ENCODE results near the gene FOLR3. TPM values are rescaled to one million over a fixed set of nuclear protein-coding genes. Genes with fewer than 3 reads are reported as not detected.
"Not testable (repeated sequence)": the region's sequence is repeated elsewhere in the genome, so short reads cannot be mapped to it uniquely, and the experiment has no call there.

The FOLR3 gene
- total and polyA plus RNA-seq, 5 donors: 0.49 to 1.2 (median 1.1) TPM; not detected in 2

DNA sequence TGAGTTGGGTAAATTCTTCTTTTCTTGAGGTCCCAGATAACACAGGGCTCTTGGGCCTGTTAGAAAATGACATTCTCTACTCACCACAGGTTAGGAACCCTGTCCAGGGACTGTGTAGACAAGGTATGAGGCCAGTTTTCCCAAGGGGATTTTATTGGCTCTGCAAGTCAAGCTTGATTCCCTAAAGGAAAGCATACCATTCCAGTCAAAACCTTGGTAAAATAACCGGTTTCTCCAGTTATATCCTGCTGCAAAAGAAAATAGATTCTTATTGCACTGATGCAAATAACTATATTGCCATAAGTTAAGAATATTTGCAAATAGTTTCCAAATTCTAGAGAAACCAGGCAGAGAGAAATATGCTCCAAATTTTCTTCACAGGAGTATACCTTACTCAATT is 9.6 kb upstream of the FOLR3 start:
- Histone ChIP-seq H3K9me3 (ENCODE audit: control insufficient read depth, low read length) (no peaks in the 10 kb centered on the region), H3K27me3 (ENCODE audit: control insufficient read depth, insufficient read depth) (no peaks in the 10 kb centered on the region), H3K4me3 (ENCODE audit: low read length) (no peak overlapping the region), H3K4me1 (ENCODE audit: control insufficient read depth, insufficient read depth, low read length) (no peaks in the 10 kb centered on the region), H3K27ac (ENCODE audit: low read length) (no peak overlapping the region)
- WGBS: 44% methylated on average over 1 of the region's 1 CpG
- intact Hi-C loops (cut with DNase I): no loop called here
- DNase-seq (no peak), ATAC-seq (no peak)

- Histone ChIP-seq H3K4me3 (ENCODE audit: low read length) (no peak overlapping the region), H3K27me3 (ENCODE audit: control insufficient read depth, insufficient read depth) (no peaks in the 10 kb centered on the region), H3K27ac (ENCODE audit: low read length) (no peak overlapping the region), H3K9me3 (ENCODE audit: control insufficient read depth, low read length) (no peaks in the 10 kb centered on the region), H3K4me1 (ENCODE audit: control insufficient read depth, insufficient read depth, low read length) (no peaks in the 10 kb centered on the region)
- no peak for ATAC-seq
- no peak for DNase-seq
- intact Hi-C loops (cut with DNase I): no loop called here
- 63% methylated on average over 2 of the region's 2 CpGs for WGBS
Observed at GRCh38 chr11:72127923-72128322, 7.6 kb upstream of the FOLR3 start.

- intact Hi-C loops (cut with DNase I): no loop called here
- Histone ChIP-seq H3K27me3 (ENCODE audit: control insufficient read depth, insufficient read depth) (no peaks in the 10 kb centered on the region), H3K27ac (ENCODE audit: low read length) (no peak overlapping the region), H3K4me1 (ENCODE audit: control insufficient read depth, insufficient read depth, low read length) (no peaks in the 10 kb centered on the region), H3K9me3 (ENCODE audit: control insufficient read depth, low read length) (no peaks in the 10 kb centered on the region), H3K4me3 (ENCODE audit: low read length) (no peak overlapping the region)
- no peak for DNase-seq
- 78% methylated on average over 3 of the region's 3 CpGs for WGBS
- no peak for ATAC-seq
Observed at GRCh38 chr11:72129381-72129780, 6.1 kb upstream of the FOLR3 start.

DNA sequence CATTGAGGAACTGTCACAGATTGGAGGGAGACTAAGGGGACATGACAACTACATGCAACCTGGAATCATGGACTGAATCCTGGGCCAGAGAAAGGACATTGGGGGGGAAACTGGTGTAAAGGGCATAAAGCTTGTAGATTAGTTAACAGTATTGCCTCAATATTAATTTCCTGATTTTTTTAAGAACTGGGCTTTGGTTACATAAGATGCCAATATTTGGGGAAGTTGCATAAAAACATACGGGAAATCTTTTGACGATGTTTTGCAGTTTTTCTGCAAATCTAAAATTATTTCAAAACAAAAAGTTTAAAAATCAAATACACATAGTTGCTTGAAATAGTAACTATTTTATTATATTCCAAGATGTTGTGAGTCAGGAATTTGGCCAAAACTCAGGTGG is 2.9 kb upstream of the FOLR3 start:
- H3K27ac ChIP-seq (ENCODE audit: low read length): no peak overlapping the region
- intact Hi-C loops (cut with DNase I): no loop called here
- no peaks in the 10 kb centered on the region for H3K27me3 ChIP-seq (ENCODE audit: control insufficient read depth, insufficient read depth)
- no peak overlapping the region for H3K4me3 ChIP-seq (ENCODE audit: low read length)
- no peaks in the 10 kb centered on the region for H3K9me3 ChIP-seq (ENCODE audit: control insufficient read depth, low read length)
- 78% methylated on average over 2 of the region's 2 CpGs for WGBS
- ATAC-seq (no peak), DNase-seq (no peak)
- no peaks in the 10 kb centered on the region for H3K4me1 ChIP-seq (ENCODE audit: control insufficient read depth, insufficient read depth, low read length)

DNA sequence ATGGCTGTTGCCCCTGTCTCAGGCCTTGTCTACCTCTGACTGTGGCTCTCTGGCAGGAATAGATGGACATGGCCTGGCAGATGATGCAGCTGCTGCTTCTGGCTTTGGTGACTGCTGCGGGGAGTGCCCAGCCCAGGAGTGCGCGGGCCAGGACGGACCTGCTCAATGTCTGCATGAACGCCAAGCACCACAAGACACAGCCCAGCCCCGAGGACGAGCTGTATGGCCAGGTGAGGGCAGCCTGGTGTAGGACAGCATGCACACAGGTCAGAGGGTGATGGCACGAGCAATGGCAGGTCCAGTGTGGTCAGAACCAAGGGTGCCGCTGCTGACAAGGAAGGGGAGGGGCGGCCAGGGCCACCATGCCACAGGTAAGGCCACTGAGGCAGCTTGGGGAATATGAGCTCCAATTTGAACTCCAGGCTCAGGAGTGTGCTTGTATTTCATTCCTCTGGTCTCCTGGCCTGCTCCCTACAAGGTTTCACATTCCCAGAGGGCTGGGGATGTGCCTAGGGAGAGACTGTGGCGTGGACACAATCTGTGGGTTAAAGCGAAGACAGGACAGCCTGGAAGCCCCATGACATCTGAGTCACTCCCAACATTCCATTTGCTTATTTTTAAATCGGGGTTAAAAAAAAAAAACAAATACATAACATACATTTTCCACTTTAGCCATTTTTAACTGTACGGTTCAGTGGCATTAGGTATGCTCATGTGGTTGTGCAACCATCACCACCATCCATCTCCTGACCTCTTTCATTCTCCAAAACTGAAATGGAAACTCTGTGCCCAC is 562 bp downstream of the FOLR3 start:
- H3K9me3 ChIP-seq (ENCODE audit: control insufficient read depth, low read length): no peaks in the 10 kb centered on the region
- no peaks in the 10 kb centered on the region for H3K4me1 ChIP-seq (ENCODE audit: control insufficient read depth, insufficient read depth, low read length)
- 85% methylated on average over 14 of the region's 14 CpGs for WGBS
- intact Hi-C loops (cut with DNase I): no loop called here
- no peaks in the 10 kb centered on the region for H3K27me3 ChIP-seq (ENCODE audit: control insufficient read depth, insufficient read depth)
- no peak overlapping the region for H3K4me3 ChIP-seq (ENCODE audit: low read length)
- no peak for DNase-seq
- H3K27ac ChIP-seq (ENCODE audit: low read length): no peak overlapping the region
- ATAC-seq: peak in 1 of 2 donors; percentile 34

DNA sequence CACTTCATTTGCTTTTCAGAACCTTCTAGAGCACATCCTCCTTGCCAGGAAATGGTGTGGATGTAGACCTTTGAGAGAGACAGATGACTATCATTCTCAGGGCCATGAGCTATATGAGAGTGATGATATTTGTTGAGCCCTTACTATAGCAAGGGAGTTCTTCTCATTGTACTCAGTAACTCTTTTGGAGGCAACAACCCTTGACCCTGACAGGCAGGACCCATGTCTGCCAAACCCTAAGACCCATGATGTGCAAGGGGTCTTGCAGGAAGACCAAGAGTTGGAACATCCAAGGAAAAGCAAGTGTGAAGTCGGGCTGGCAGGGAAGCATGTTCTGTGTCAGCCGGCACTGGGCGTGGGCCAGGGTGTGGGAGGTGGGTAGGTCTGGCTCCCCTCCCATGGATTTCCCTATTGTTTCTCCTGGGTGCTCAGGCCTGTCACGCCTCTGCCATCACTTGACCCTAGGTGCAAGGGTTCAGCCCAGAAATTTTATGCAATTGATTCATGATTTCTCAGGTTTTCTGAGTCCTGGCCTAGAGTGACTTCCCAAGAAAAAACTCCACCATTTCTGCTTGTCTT is 1.2 kb downstream of the FOLR3 start:
- Histone ChIP-seq H3K4me1 (ENCODE audit: control insufficient read depth, insufficient read depth, low read length) (no peaks in the 10 kb centered on the region), H3K27ac (ENCODE audit: low read length) (no peak overlapping the region), H3K9me3 (ENCODE audit: control insufficient read depth, low read length) (no peaks in the 10 kb centered on the region), H3K27me3 (ENCODE audit: control insufficient read depth, insufficient read depth) (no peaks in the 10 kb centered on the region), H3K4me3 (ENCODE audit: low read length) (no peak overlapping the region)
- ATAC-seq: no peak
- WGBS: 76% methylated on average over 4 of the region's 4 CpGs
- intact Hi-C loops (cut with DNase I): no loop called here
- DNase-seq: no peak

GRCh38 chr11:72138821-72139390 is 3.4 kb downstream of the FOLR3 start:
- 82% methylated on average over 12 of the region's 12 CpGs for WGBS
- no peaks in the 10 kb centered on the region for H3K9me3 ChIP-seq (ENCODE audit: control insufficient read depth, low read length)
- no peak for DNase-seq

DNA sequence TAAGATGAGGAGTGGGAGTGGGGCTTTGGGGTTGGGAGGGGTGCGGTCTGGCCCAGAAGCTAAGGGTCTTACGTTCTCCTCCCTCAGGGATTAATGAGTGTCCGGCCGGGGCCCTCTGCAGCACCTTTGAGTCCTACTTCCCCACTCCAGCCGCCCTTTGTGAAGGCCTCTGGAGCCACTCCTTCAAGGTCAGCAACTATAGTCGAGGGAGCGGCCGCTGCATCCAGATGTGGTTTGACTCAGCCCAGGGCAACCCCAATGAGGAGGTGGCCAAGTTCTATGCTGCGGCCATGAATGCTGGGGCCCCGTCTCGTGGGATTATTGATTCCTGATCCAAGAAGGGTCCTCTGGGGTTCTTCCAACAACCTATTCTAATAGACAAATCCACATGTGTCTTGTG is 4.0 kb downstream of the FOLR3 start:
- DNase-seq (no peak), ATAC-seq (no peak)
- intact Hi-C loops (cut with DNase I): no loop called here
- 93% methylated on average over 11 of the region's 11 CpGs for WGBS
- H3K4me1 ChIP-seq (ENCODE audit: control insufficient read depth, insufficient read depth, low read length): no peaks in the 10 kb centered on the region
- no peaks in the 10 kb centered on the region for H3K9me3 ChIP-seq (ENCODE audit: control insufficient read depth, low read length)
- no peak overlapping the region for H3K27ac ChIP-seq (ENCODE audit: low read length)
- no peaks in the 10 kb centered on the region for H3K27me3 ChIP-seq (ENCODE audit: control insufficient read depth, insufficient read depth)
- H3K4me3 ChIP-seq (ENCODE audit: low read length): no peak overlapping the region

More at GRCh38 chr11:72138821-72139390, 3.4 kb downstream of the FOLR3 start:
- H3K27me3 ChIP-seq (ENCODE audit: control insufficient read depth, insufficient read depth): no peaks in the 10 kb centered on the region
- no peak for ATAC-seq
- no peak overlapping the region for H3K4me3 ChIP-seq (ENCODE audit: low read length)
- no peak overlapping the region for H3K27ac ChIP-seq (ENCODE audit: low read length)
- H3K4me1 ChIP-seq (ENCODE audit: control insufficient read depth, insufficient read depth, low read length): no peaks in the 10 kb centered on the region
- intact Hi-C loops (cut with DNase I): no loop called here

DNA sequence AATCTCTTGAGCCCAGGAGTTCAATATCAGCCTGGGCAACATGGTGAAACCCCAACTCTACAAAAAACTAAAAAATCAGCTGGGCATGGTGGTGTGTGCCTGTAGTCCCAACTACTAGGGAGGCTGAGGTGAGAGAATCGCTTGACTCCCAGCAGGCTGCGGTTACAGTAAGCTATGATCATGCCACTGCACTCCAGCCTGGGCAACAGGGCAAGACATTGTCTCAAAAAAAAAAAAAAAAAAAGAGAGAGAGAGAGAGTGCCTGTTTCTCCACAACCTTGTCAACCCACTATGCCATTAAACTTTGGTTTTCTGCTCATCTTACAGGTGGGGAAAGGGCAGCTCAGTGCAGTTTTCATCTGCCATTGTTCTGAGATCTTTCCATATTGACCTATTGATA is 5.1 kb downstream of the FOLR3 start:
- Histone ChIP-seq H3K27ac (ENCODE audit: low read length) (no peak overlapping the region), H3K9me3 (ENCODE audit: control insufficient read depth, low read length) (no peaks in the 10 kb centered on the region), H3K4me1 (ENCODE audit: control insufficient read depth, insufficient read depth, low read length) (no peaks in the 10 kb centered on the region), H3K4me3 (ENCODE audit: low read length) (no peak overlapping the region), H3K27me3 (ENCODE audit: control insufficient read depth, insufficient read depth) (no peaks in the 10 kb centered on the region)
- WGBS: 87% methylated on average over 2 of the region's 2 CpGs
- intact Hi-C loops (cut with DNase I): loop anchor here in 1 of 4 donors (5.0 kb wide), 1 partner anchor 163 kb away; no protein-coding TSS in a partner anchor
- ATAC-seq (no peak), DNase-seq (no peak)

- Histone ChIP-seq H3K9me3 (ENCODE audit: control insufficient read depth, low read length) (no peaks in the 10 kb centered on the region), H3K27ac (ENCODE audit: low read length) (no peak overlapping the region), H3K27me3 (ENCODE audit: control insufficient read depth, insufficient read depth) (no peaks in the 10 kb centered on the region), H3K4me3 (ENCODE audit: low read length) (no peak overlapping the region), H3K4me1 (ENCODE audit: control insufficient read depth, insufficient read depth, low read length) (no peaks in the 10 kb centered on the region)
- intact Hi-C loops (cut with DNase I): loop anchor here in 1 of 4 donors (5.0 kb wide), 1 partner anchor 164 kb away; no protein-coding TSS in a partner anchor
- ATAC-seq (no peak), DNase-seq (no peak)
- WGBS: 75% methylated on average over 3 of the region's 3 CpGs
Observed at GRCh38 chr11:72141066-72141465, 5.5 kb downstream of the FOLR3 start.

GRCh38 chr11:72142086-72142485 is 6.6 kb downstream of the FOLR3 start:
- 33% methylated on average over 1 of the region's 1 CpG for WGBS
- H3K4me3 ChIP-seq (ENCODE audit: low read length); ATAC-seq; H3K9me3 ChIP-seq (ENCODE audit: control insufficient read depth, low read length); DNase-seq; H3K27ac ChIP-seq (ENCODE audit: low read length); H3K27me3 ChIP-seq (ENCODE audit: control insufficient read depth, insufficient read depth); H3K4me1 ChIP-seq (ENCODE audit: control insufficient read depth, insufficient read depth, low read length): not testable (repeated sequence)
- intact Hi-C loops (cut with DNase I): loop anchor here in 1 of 4 donors (5.0 kb wide), 1 partner anchor 165 kb away; no protein-coding TSS in a partner anchor
